ENCODE measurements around the gene FSTL3.
A peak's percentile ranks its signal among the peaks of the same experiment; 100 is the strongest.
"Not testable (repeated sequence)": the region's sequence is repeated elsewhere in the genome, so short reads cannot be mapped to it uniquely, and the experiment has no call there.

The FSTL3 gene

GRCh38 chr19:661427-662196 lies 14.6 kb upstream of the FSTL3 start:
- DNase-seq (ENCODE audit: low read depth in 2 of 2): no peak

DNA sequence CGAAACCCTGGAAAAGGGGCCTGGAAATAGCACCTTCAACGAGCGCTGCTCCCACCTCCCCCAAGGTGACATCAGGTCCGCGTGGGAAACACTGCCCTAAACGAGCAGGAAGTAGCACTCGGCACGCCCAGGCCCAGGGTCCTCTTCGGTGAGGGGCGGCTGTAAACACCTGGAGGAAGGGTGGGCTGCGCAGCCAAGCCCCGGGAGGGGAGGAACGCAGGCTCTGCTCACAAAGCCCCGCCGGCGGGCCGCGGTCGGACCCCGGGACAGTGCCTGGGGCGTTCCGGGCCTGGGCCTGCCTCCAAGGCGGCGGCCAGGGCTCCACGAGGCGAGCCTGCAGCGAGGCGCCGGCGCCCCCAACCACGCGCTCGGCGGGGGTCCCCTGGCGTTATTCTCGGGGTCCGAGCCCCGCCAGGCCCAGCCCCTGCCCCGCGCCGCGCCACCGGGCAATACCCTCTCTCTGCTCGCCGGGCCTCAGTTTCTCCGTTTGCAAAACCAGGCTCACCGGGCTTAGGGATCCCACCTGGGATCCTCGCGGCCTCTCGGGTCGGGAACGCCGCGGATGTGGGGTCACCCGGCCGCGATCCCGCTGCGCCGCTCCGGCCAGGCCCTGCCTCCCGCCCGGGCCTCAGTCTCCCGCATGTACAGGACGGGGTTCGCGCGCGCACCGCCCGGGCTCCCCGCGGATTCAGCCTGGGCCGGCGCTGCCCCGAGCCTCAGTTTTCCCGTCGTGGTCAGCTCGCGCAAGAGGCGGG lies 13.8 kb upstream of the FSTL3 start:
- no peak for DNase-seq (ENCODE audit: low read depth in 2 of 2)

GRCh38 chr19:662962-663681 lies 13.1 kb upstream of the FSTL3 start, which contains the start of gene RNF126:
TSS of gene RNF126 (minus strand) at chr19:663214. CDS start at chr19:663121, 93 bp downstream.
- DNase-seq (ENCODE audit: low read depth in 2 of 2): peak; percentile 84 to 85

- DNase-seq (ENCODE audit: low read depth in 2 of 2): no peak
Measured at GRCh38 chr19:663682-664117, 12.5 kb upstream of the FSTL3 start.

DNA sequence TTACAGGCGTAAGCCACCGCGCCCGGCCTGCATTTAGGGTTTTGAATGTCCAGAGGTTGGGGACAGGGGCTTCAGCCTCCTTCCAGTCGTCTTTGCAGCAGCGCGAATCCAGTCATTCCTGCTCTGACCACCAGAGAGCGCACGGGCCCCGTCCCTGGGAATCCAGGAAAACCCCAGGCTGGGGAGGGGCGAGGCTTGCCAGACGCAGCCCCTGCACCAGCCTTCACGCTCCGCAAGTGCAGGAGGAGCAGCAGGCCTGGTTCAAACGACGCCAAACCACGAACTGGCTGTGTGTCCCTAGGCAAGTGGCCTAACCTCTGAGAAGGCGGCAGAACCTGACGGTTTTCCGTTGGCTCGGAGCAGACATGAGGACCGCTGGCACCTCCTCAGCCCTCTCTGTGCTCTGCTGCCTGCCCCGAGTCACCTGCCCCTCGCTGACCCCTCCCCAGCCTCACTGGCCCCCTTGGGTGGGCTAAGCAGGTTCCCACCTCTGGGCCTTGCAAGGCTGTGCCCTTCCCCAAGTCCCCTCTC lies 11.2 kb upstream of the FSTL3 start:
- DNase-seq (ENCODE audit: low read depth in 2 of 2): peak; percentile 29 to 33

DNA sequence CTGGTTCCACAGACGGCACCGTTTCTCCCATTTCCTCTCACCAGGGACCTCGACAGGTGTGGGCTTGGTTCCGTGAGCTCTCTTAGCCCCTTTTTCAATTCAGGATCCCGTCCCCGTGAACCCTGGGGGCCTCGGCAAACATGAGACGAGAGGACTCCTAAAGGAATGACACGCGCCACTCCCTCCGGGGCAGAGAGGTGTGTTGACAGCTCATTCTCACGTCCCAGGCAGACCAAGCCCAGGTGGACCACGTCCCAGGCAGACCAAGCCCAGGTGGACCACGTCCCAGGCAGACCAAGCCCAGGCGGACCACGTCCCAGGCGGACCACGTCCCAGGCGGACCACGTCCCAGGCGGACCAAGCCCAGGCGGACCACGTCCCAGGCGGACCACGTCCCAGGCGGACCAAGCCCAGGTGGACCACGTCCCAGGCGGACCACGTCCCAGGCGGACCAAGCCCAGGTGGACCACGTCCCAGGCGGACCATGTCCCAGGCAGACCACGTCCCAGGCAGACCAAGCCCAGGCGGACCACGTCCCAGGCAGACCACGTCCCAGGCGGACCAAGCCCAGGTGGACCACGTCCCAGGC lies 9.1 kb upstream of the FSTL3 start:
- DNase-seq (ENCODE audit: low read depth in 2 of 2): not testable (repeated sequence)

DNA sequence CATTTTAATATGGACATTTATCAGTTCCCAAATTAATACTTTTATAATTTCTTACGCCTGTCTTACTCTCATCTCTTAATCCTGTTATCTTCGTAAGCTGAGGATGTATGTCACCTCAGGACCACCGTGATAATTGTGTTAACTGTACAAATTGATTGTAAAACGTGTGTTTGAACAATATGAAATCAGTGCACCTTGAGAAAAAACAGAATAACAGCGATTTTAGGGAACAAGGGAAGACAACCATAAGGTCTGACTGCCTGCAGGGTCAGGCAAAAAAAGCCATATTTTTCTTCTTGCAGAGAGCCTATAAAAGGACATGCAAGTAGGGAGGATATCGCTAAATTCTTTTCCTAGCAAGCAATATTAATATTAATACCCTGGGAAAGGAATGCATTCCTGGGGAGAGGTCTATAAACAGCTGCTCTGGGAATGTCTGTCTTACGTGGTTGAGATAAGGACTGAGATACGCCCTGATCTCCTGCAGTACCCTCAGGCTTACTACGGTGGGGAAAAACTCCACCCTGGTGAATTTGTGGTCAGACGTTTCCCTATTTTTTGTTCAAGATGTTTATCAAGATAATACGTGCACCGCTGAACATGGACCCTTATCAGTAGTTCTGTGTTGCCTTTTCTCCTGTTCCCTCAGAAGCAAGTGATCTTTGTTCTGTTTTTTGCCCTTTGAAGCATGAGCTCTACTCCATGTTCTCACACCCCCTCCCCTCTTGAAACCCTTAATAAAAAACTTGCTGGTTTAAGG lies 7.3 kb upstream of the FSTL3 start:
- DNase-seq (ENCODE audit: low read depth in 2 of 2): not testable (repeated sequence)

- no peak for DNase-seq (ENCODE audit: low read depth in 2 of 2)
Measured at GRCh38 chr19:670609-671075, 5.5 kb upstream of the FSTL3 start.

- DNase-seq (ENCODE audit: low read depth in 2 of 2): no peak
Measured at GRCh38 chr19:674282-675151, 1.7 kb upstream of the FSTL3 start.

- DNase-seq (ENCODE audit: low read depth in 2 of 2): no peak
Measured at GRCh38 chr19:676007-676338, 219 bp upstream of the FSTL3 start.

DNA sequence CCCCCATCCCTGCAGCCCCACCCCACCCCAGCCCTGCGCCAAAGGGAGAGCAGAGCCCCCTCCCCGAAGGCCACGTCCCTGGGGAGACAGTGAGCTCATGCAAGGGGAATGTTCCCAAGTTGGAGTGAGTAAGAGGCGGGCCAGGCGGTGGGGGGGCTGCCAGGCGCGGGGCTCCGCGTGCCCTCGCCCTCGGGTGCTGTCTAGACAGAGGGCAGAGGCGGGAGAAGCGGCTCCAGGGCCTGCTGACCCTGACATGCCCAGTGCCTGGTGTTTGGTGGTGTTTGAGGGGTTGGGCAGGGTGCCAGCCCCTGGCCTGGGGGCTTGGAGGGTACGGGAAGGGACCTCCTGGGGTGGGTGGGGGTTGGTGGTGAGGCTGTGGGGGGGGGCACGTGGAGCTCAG lies 1.0 kb downstream of the FSTL3 start:
- peak; percentile 55 to 57 for DNase-seq (ENCODE audit: low read depth in 2 of 2)

DNA sequence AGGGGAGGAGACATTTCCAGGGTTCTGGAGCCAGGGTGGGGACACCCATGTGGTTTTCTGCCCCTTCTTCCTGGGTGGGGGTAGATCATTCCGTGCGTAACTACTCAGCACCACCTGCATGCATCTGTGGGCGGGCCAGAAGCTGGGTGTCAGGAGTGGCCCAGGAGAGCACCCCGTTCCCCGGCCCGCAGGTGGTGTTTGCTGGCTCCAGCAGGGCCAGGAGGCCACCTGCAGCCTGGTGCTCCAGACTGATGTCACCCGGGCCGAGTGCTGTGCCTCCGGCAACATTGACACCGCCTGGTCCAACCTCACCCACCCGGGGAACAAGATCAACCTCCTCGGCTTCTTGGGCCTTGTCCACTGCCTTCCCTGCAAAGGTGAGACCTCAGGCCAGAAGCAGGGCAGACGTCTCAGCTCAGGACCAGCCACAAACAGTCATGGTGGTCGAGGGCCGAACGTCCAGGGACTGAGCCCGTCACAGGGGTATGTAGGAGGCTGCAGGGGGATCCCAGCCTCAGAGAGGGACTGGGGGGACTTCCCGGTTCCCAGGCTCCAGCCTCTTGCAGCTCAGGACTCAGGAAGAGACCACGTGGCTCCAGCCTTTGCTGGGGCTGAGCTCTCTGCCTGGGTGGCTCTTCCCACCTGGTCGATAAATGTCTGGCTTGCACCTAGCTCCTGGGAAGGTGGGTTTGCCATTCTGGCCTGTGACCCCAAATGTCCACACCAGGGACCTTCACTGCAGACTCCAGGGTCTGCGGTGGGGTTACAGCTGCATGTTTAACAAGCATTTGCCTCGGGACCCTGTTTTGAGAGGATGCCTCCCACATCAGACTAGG lies 1.6 kb downstream of the FSTL3 start:
- no peak for DNase-seq (ENCODE audit: low read depth in 2 of 2)

DNA sequence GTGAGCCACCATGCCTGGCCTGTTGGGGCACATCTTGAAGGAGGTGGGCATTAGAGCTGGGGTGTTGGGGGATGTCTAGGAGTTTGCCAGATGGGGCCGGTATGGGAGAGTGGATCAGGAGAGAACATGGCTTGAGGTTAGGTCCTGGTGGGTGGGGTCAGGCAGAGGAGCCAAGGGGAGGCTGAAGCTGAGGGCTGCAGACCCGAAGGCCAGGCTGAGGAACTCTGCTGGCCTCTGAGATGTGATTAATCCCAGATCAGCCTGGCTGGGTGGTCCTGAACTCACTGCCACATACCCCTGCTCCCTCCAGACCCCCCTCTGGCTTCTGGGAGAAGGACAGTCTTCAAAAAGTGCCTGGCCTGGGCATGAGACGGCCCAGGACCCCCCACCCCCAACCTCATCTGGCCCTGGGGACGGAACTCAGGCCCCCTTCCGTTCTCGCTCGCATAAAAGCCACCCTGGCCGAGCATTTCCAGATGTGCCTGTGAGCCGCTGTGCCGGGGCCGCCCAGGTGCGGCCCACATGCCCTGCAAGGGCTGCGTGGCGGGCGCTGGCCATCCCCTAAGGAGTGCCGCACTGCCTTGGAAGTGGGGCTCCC lies 2.7 kb downstream of the FSTL3 start:
- DNase-seq (ENCODE audit: low read depth in 2 of 2): no peak

DNA sequence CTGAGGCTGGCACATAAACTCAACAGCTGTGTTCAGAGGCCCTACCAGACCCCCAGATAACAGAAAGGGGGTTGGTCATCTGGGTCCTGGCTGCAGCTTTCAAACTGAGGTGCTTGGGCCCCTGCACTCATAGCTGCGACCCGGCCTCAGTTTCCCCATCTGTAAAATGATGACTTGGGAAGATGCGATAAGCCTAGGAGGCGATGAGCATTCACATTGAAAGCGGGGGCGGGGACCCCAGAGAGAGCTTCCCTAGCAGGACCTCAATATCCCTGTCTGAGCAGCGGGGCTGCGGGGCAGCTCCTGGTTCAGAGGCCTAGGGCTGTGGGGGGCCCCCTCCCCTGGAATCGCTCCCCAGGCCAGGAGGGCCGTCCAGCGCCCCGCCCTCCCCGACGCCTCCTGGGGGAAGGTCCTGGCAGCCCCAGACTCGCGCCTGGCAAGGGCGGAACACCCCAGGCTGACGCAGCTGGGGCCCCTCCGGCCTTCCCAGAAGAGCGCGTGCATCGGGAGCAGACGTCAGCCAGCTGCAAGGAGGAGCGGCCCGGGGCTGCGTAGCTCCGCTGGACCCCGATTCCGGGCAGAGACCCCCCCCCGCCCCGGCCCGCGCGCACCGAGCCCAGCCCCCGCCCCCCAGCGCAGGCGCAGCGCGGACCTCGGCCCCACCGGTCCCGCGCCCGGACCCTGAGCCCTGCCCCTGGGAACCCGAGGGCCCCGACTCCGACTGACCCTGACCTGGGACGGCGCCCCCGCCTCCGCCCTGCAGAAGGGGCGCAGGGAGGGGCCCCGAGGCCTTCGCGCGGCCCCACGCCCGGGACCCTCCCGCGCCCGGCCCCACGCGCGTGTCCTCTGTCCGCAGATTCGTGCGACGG lies 3.5 kb downstream of the FSTL3 start:
- DNase-seq (ENCODE audit: low read depth in 2 of 2): peak; percentile 23 to 47

DNA sequence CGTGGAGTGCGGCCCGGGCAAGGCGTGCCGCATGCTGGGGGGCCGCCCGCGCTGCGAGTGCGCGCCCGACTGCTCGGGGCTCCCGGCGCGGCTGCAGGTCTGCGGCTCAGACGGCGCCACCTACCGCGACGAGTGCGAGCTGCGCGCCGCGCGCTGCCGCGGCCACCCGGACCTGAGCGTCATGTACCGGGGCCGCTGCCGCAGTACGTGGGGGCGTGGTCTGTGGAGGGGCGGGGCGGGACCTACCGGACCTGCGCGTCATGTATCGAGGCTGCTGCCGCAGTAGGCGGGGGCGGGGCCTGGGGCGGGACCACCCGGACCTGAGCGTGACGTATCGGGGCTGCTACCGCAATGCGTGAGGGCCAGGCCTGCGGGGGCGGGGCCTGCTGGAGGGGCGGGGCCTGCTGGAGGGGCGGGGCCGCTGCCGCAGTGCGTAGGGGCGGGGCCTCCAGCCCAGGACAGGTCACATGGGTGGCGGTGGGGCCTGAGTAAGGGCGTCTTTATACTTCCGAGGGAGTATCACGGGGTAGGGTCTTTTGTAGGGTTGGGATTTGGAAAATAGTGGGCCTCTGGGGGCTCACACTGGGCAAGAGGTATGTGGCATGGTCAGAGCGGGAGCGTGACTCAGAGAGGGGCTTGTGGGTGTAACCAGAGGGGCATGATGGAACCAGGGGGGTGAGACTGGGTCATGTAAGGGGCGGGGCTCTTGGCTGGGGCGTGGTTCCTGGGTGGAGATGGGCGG lies 4.3 kb downstream of the FSTL3 start:
- DNase-seq (ENCODE audit: low read depth in 2 of 2): peak; percentile 95

DNA sequence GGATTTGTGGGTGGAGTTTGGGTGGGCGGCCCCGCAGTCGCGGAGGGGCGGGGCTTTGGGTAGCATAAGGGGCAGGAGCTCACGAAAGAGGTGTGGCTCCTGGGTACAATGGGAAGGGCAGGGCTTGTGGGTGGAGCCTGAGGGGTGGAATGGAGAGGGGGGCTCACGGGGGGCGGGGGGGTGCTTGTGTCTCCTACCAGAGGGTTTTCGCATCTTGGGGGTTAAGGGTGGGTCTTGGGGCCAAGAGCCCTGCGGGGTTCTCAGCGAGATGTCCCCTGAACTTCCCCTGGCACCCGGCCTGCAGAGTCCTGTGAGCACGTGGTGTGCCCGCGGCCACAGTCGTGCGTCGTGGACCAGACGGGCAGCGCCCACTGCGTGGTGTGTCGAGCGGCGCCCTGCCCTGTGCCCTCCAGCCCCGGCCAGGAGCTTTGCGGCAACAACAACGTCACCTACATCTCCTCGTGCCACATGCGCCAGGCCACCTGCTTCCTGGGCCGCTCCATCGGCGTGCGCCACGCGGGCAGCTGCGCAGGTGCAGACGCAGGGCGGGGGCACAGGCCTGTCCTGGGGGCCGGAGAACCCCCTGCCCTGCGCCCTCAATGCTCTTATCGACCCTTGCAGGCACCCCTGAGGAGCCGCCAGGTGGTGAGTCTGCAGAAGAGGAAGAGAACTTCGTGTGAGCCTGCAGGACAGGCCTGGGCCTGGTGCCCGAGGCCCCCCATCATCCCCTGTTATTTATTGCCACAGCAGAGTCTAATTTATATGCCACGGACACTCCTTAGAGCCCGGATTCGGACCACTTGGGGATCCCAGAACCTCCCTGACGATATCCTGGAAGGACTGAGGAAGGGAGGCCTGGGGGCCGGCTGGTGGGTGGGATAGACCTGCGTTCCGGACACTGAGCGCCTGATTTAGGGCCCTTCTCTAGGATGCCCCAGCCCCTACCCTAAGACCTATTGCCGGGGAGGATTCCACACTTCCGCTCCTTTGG lies 5.1 kb downstream of the FSTL3 start:
- DNase-seq (ENCODE audit: low read depth in 2 of 2): no peak

Data from fibroblast of skin of left biceps (primary cell).